Activated T-helper 2 cell treated with anti-CD3 and anti-CD28 coated beads, Interferon-gamma antibody, Interleukin-2, Interleukin-4, amounts not matched to agents 10 μg/mL and 5 μg/mL and 100 μg/mL, durations not matched to agents 14 hours and 24 hours and 36 hours (primary cell): ENCODE data around the gene RAB38. TPM values are rescaled to one million over a fixed set of nuclear protein-coding genes. Genes with fewer than 3 reads are reported as not detected.

Experiments
- DNase-seq: peaks from one replicate; pipeline ENCODE4 v3.0.0; 2021; ENCODE audit warnings: low spot score
- H3K27ac Mint-ChIP-seq: one replicate; pipeline ENCODE4 v1.8.0; 2021; ENCODE audit warnings: mixed read lengths
- H3K27me3 Mint-ChIP-seq: one replicate; pipeline ENCODE4 v1.8.0; 2021; ENCODE audit warnings: low read depth, mixed read lengths
- H3K36me3 Mint-ChIP-seq: one replicate; pipeline ENCODE4 v1.8.0; 2021; ENCODE audit warnings: low read depth, mixed read lengths
- H3K4me1 Mint-ChIP-seq: one replicate; pipeline ENCODE4 v1.8.0; 2021; ENCODE audit warnings: low read depth, mixed read lengths
- H3K4me3 Mint-ChIP-seq: one replicate; pipeline ENCODE4 v1.8.0; 2021; ENCODE audit warnings: low read depth, mild to moderate bottlenecking, moderate library complexity, mixed read lengths
- H3K9me3 Mint-ChIP-seq: one replicate; pipeline ENCODE4 v1.8.0; 2021; ENCODE audit warnings: mixed read lengths
- intact Hi-C: fragments of 100-400 bp; cut with micrococcal nuclease; formaldehyde crosslinking; loops from one replicate; pipeline ENCODE4 v1.15.1; 2023
- total RNA-seq: library from RNA; stranded (reverse); gene quantifications from 2 replicates; pipeline ENCODE4 v1.2.3, GENCODE V29; 2022

Gene RAB38
- total RNA-seq, 1 donor from 2014 or later: 2.0 TPM

DNA sequence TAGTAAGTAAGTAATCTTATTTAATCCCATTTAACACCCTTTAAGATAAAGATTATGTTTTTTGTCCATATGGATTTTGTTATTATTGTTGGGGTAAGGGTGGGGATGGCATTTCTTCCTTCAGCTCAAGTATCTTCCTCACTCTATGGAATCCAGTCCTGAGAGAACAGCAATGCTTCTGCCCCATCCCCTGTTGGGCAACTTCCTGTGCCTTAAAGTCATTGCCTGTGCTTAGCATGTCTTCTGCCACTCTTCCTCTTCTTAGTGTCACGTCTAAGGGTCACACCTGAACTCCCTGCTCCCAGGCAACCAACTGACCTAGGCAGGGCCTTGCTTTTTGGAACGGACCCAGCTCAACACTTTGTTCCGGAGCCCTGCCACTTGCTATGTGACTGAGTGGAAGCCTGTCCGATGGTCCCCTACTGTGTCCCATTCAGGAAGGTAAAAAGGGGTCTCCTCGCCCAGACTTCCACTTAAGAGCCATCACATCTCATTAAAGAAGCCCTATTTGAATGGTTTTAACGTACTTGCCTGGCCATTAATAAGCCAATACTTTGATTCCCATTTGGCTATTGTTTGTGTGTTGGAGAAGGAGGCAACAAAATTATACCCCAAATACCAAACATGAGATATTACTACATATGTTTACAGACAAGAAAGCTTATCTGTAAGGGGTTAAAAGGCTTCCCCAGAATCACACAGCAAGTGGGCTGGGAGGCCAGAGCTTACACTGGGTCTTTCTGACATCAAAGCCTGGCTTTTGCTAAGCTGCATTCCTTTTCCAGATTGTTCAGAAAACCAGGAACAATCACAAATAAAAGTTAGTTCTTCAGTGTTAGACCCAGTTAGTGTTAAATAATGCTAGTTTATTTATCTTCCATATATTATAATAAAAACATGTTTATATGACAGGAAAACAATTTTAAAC lies 59.2 kb downstream of the RAB38 start:
- no peak overlapping the region for H3K27ac Mint-ChIP-seq
- H3K27me3 Mint-ChIP-seq: no peaks in the 10 kb centered on the region
- H3K4me1 Mint-ChIP-seq: no peaks in the 10 kb centered on the region
- intact Hi-C loops: no loop called here
- H3K9me3 Mint-ChIP-seq: no peaks in the 10 kb centered on the region
- DNase-seq: no peak
- H3K4me3 Mint-ChIP-seq: no peak overlapping the region
- no peaks in the 10 kb centered on the region for H3K36me3 Mint-ChIP-seq

- H3K4me1 Mint-ChIP-seq: no peaks in the 10 kb centered on the region
- no peak for DNase-seq
- intact Hi-C loops: no loop called here
- no peaks in the 10 kb centered on the region for H3K36me3 Mint-ChIP-seq
- no peak overlapping the region for H3K4me3 Mint-ChIP-seq
- H3K9me3 Mint-ChIP-seq: no peaks in the 10 kb centered on the region
- no peak overlapping the region for H3K27ac Mint-ChIP-seq
- no peaks in the 10 kb centered on the region for H3K27me3 Mint-ChIP-seq
These were observed 60.7 kb downstream of the RAB38 start for GRCh38 chr11:88114486-88115045.

- intact Hi-C loops: no loop called here
These were observed 68.6 kb downstream of the RAB38 start for GRCh38 chr11:88106666-88107065.

GRCh38 chr11:88105951-88106350 lies 69.3 kb downstream of the RAB38 start:
- H3K4me1 Mint-ChIP-seq: no peaks in the 10 kb centered on the region
- intact Hi-C loops: no loop called here
- no peak overlapping the region for H3K4me3 Mint-ChIP-seq
- DNase-seq: no peak
- H3K27ac Mint-ChIP-seq: no peak overlapping the region
- peaks cover 4% of the 10 kb centered on the region for H3K9me3 Mint-ChIP-seq
- no peaks in the 10 kb centered on the region for H3K36me3 Mint-ChIP-seq
- H3K27me3 Mint-ChIP-seq: peaks cover 13% of the 10 kb centered on the region

More at GRCh38 chr11:88106666-88107065, 68.6 kb downstream of the RAB38 start:
- no peaks in the 10 kb centered on the region for H3K4me1 Mint-ChIP-seq
- H3K36me3 Mint-ChIP-seq: no peaks in the 10 kb centered on the region
- no peak overlapping the region for H3K4me3 Mint-ChIP-seq
- DNase-seq: no peak
- H3K27ac Mint-ChIP-seq: no peak overlapping the region
- H3K27me3 Mint-ChIP-seq: peaks cover 13% of the 10 kb centered on the region
- peaks cover 4% of the 10 kb centered on the region for H3K9me3 Mint-ChIP-seq

DNA sequence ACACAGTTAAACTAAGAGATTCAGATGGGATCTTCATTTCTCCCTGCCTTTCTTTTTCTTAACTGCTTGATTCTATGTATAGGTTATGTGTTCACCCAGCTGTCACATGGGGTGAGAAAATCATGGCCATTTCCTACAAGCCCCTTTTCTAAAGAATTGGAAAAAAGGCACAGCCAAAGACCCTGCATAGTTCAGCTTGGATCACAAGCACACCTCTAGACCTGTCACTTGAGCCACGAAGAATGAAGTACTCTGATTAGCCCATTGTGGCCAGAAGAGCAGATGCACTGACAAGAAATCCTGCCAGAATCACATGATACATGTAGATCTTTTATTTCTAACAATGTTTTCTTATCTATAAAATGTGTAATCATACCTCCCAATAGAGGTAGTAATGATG lies 69.7 kb downstream of the RAB38 start:
- intact Hi-C loops: no loop called here
- DNase-seq: no peak
- Mint-ChIP-seq H3K4me1 (no peaks in the 10 kb centered on the region), H3K27ac (no peak overlapping the region), H3K27me3 (peaks cover 13% of the 10 kb centered on the region), H3K36me3 (no peaks in the 10 kb centered on the region), H3K9me3 (peaks cover 4% of the 10 kb centered on the region), H3K4me3 (no peak overlapping the region)

DNA sequence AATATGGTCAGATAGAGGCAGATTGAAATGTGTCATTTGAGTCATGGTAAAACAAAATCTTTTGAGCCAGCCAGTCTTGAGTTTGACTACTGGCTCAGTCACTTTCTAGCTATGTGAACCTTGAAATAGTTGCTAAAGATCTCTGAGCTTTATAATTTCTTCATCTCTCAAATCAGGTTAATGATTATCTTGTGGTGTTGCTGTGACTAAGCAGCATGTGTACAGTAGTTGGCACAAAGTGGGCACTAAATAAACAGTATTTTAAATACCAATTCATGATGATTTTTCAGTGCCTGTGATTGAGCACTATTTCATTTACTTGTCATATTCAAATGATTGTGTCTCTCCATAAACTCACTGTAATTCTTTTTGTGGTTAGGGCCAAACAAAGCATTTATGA lies 70.8 kb downstream of the RAB38 start:
- H3K9me3 Mint-ChIP-seq: peaks cover 4% of the 10 kb centered on the region
- H3K27me3 Mint-ChIP-seq: peaks cover 17% of the 10 kb centered on the region
- no peaks in the 10 kb centered on the region for H3K36me3 Mint-ChIP-seq
- no peak for DNase-seq
- no peaks in the 10 kb centered on the region for H3K4me1 Mint-ChIP-seq
- intact Hi-C loops: no loop called here
- no peak overlapping the region for H3K27ac Mint-ChIP-seq
- no peak overlapping the region for H3K4me3 Mint-ChIP-seq

- peaks cover 18% of the 10 kb centered on the region for H3K27me3 Mint-ChIP-seq
- H3K27ac Mint-ChIP-seq: no peak overlapping the region
- H3K4me3 Mint-ChIP-seq: no peak overlapping the region
- intact Hi-C loops: loop anchor here (1.0 kb wide), 1 partner anchor 441 kb away; no protein-coding TSS in a partner anchor
- no peaks in the 10 kb centered on the region for H3K36me3 Mint-ChIP-seq
- DNase-seq: peak; percentile 9
- peaks cover 4% of the 10 kb centered on the region for H3K9me3 Mint-ChIP-seq
- no peaks in the 10 kb centered on the region for H3K4me1 Mint-ChIP-seq
These were observed 71.7 kb downstream of the RAB38 start for GRCh38 chr11:88103337-88104206.

GRCh38 chr11:88102598-88102934 lies 72.7 kb downstream of the RAB38 start:
- no peaks in the 10 kb centered on the region for H3K9me3 Mint-ChIP-seq
- H3K27ac Mint-ChIP-seq: no peak overlapping the region
- H3K4me3 Mint-ChIP-seq: no peak overlapping the region
- H3K4me1 Mint-ChIP-seq: no peaks in the 10 kb centered on the region
- peaks cover 9% of the 10 kb centered on the region for H3K27me3 Mint-ChIP-seq
- no peak for DNase-seq
- H3K36me3 Mint-ChIP-seq: no peaks in the 10 kb centered on the region
- intact Hi-C loops: no loop called here

- no peaks in the 10 kb centered on the region for H3K9me3 Mint-ChIP-seq
- DNase-seq: no peak
- H3K4me1 Mint-ChIP-seq: no peaks in the 10 kb centered on the region
- H3K4me3 Mint-ChIP-seq: no peak overlapping the region
- peaks cover 8% of the 10 kb centered on the region for H3K27me3 Mint-ChIP-seq
- H3K27ac Mint-ChIP-seq: no peak overlapping the region
- no peaks in the 10 kb centered on the region for H3K36me3 Mint-ChIP-seq
- intact Hi-C loops: no loop called here
These were observed 73.2 kb downstream of the RAB38 start for GRCh38 chr11:88101881-88102597.

GRCh38 chr11:88100151-88100550 lies 75.1 kb downstream of the RAB38 start:
- no peaks in the 10 kb centered on the region for H3K9me3 Mint-ChIP-seq
- no peak for DNase-seq
- no peaks in the 10 kb centered on the region for H3K4me1 Mint-ChIP-seq
- H3K4me3 Mint-ChIP-seq: no peak overlapping the region
- intact Hi-C loops: no loop called here
- no peaks in the 10 kb centered on the region for H3K36me3 Mint-ChIP-seq
- peaks cover 6% of the 10 kb centered on the region for H3K27me3 Mint-ChIP-seq
- H3K27ac Mint-ChIP-seq: no peak overlapping the region

- Mint-ChIP-seq H3K27me3 (peaks cover 6% of the 10 kb centered on the region), H3K4me1 (no peaks in the 10 kb centered on the region), H3K9me3 (no peaks in the 10 kb centered on the region), H3K4me3 (no peak overlapping the region), H3K36me3 (no peaks in the 10 kb centered on the region), H3K27ac (no peak overlapping the region)
- DNase-seq: no peak
- intact Hi-C loops: no loop called here
These were observed 77.0 kb downstream of the RAB38 start for GRCh38 chr11:88098289-88098688.

DNA sequence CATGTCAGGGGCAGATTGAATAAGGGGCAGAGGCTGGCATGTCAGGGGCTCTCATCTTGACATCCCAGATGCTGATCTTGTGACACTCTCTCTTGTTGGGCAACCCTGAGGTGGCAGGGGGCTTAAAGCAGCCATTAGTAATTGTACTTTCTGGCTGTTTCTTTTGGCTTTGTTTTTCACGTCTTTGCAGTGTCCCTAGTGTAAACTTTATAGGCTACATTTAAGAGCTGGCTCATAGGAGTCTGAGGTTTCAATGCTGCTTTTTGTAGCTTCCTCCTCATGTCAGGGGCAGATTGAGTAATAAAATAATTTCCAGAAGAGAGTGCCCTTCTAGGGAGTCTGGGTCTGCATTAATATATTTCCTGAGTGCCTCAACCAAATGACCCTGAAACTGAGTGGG lies 86.1 kb downstream of the RAB38 start:
- intact Hi-C loops: no loop called here
- H3K4me3 Mint-ChIP-seq: no peak overlapping the region
- H3K36me3 Mint-ChIP-seq: no peaks in the 10 kb centered on the region
- H3K27me3 Mint-ChIP-seq: peaks cover under 1% of the 10 kb centered on the region
- no peaks in the 10 kb centered on the region for H3K4me1 Mint-ChIP-seq
- H3K9me3 Mint-ChIP-seq: no peaks in the 10 kb centered on the region
- H3K27ac Mint-ChIP-seq: no peak overlapping the region
- DNase-seq: no peak
